Caco-2 (cell line): Measurements from ENCODE around the gene PRPSAP2. TPM values are rescaled to one million over a fixed set of nuclear protein-coding genes. Genes with fewer than 3 reads are reported as not detected.

Experiments
- BruUV-seq: library from RNA; stranded (reverse); fragments of 400-500 nt; replicated peaks from 2 replicates; lab custom pipeline; 2021; lab: Mats Ljungman, UMichigan
- CTCF ChIA-PET: fragments of 300-600 bp; sonication (Branson Sonifier 250); formaldehyde crosslinking; loops from one replicate; lab custom pipeline; 2022; ENCODE audit warnings: antibody characterized with exemption; lab: Charles Lee
- POLR2A ChIA-PET: fragments of 300-600 bp; sonication (Branson Sonifier 250); formaldehyde crosslinking; loops from one replicate; lab custom pipeline; 2022; ENCODE audit warnings: antibody characterized with exemption; lab: Charles Lee
- DNase-seq, 2 experiments: peaks; one replicate each; pipeline versions ENCODE4 v3.0.0 to v3.0.0-alpha.2; 2020 to 2022
- H3K27me3 ChIP-seq: replicated peaks from 2 replicates; pipeline ENCODE4 v1.6.0; 2011; ENCODE audit warnings: low read length; ENCODE audit not compliant: control insufficient read depth, insufficient read depth
- H3K36me3 ChIP-seq: 2 replicates; pipeline ENCODE4 v1.5.1; 2011; ENCODE audit warnings: low read length; ENCODE audit not compliant: control insufficient read depth, insufficient read depth
- H3K4me1 ChIP-seq: fragments of 250-450 bp; sonication (Bioruptor Pico); 2 replicates; pipeline ENCODE4 v1.5.1; 2020; ENCODE audit warnings: mild to moderate bottlenecking
- H3K4me3 ChIP-seq: 2 replicates; pipeline ENCODE4 v1.5.1; 2011; ENCODE audit warnings: low read depth, mild to moderate bottlenecking, control low read depth, low read length
- H3K9me3 ChIP-seq: fragments of 250-450 bp; sonication (Bioruptor Pico); 2 replicates; pipeline ENCODE4 v1.5.1; 2020; ENCODE audit warnings: mild to moderate bottlenecking, moderate library complexity
- H3K27ac Mint-ChIP-seq: one replicate; pipeline ENCODE4 v1.8.0; 2022; ENCODE audit warnings: mixed read lengths; ENCODE audit not compliant: unreplicated experiment
- H3K27me3 Mint-ChIP-seq: one replicate; pipeline ENCODE4 v1.8.0; 2022; ENCODE audit warnings: mixed read lengths; ENCODE audit not compliant: insufficient read depth, unreplicated experiment
- H3K36me3 Mint-ChIP-seq: one replicate; pipeline ENCODE4 v1.8.0; 2022; ENCODE audit warnings: mild to moderate bottlenecking, mixed read lengths; ENCODE audit not compliant: insufficient read depth, unreplicated experiment
- H3K4me1 Mint-ChIP-seq: one replicate; pipeline ENCODE4 v1.8.0; 2022; ENCODE audit warnings: low read depth, mixed read lengths; ENCODE audit not compliant: unreplicated experiment
- H3K4me3 Mint-ChIP-seq: one replicate; pipeline ENCODE4 v1.8.0; 2022; ENCODE audit warnings: mild to moderate bottlenecking, moderate library complexity, mixed read lengths; ENCODE audit not compliant: unreplicated experiment
- H3K9me3 Mint-ChIP-seq: one replicate; pipeline ENCODE4 v1.8.0; 2022; ENCODE audit warnings: mixed read lengths; ENCODE audit not compliant: unreplicated experiment
- CTCF ChIP-seq, 2 experiments: fragments of 200-600 bp in 1 of 2; IDR thresholded peaks; 1 replicate in 1 of 2; 2 replicates in 1 of 2; pipeline versions ENCODE4 v1.5.1 to v1.8.0; 2011 to 2022; ENCODE audit warnings: antibody characterized with exemption in 1 of 2, control low read depth in 1 of 2, inconsistent platforms in 1 of 2, low read depth in 1 of 2, low read length in 1 of 2, mild to moderate bottlenecking in 1 of 2, moderate library complexity in 1 of 2; ENCODE audit not compliant: insufficient read depth in 1 of 2, severe bottlenecking in 1 of 2, unreplicated experiment in 1 of 2
- intact Hi-C: fragments of 100-400 bp; cut with micrococcal nuclease; formaldehyde crosslinking; loops from one replicate; pipeline ENCODE4 v1.10.0; 2022; ENCODE audit not compliant: unreplicated experiment
- total RNA-seq: library from RNA; stranded (reverse); gene quantifications from 2 replicates; pipeline ENCODE4 v1.2.3, GENCODE V29; 2022

Gene PRPSAP2
- total RNA-seq, 1 experiment from 2014 or later = 49.0 TPM

DNA sequence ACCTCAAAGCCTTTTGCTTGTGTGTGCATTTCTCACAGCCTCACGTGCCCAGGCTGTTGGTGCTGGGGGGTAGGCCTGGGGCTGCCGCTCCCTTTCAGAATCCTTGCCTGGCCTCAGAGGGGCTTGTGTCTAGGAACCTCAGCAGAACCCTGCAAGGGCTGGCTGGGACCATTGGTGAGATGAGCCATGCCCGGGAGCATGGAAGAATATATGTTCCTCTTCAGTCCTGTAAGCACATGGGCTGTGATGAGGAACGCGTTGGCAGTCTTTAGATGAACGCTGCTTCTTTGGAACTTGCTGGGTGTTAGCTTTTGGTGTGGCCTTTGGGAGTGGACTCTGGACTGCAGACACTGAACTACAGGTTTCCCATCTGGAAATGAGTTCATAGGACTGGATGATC lies 62.0 kb downstream of the PRPSAP2 start:
- intact Hi-C loops = no loop called here
- Histone ChIP-seq H3K9me3 (no peaks in the 10 kb centered on the region), H3K4me3 (no peak overlapping the region), H3K4me1 (peaks cover 8% of the 10 kb centered on the region; the same call in 1 of the 2 replicates), H3K36me3 (peaks cover 3% of the 10 kb centered on the region; the same call in 1 of the 2 replicates), H3K27me3 (no peaks in the 10 kb centered on the region)
- peaks cover 11% of the 10 kb centered on the region for H3K4me1 Mint-ChIP-seq
- H3K9me3 Mint-ChIP-seq = no peaks in the 10 kb centered on the region
- DNase-seq = peak in 1 of 2 experiments; percentile 24
- POLR2A ChIA-PET = no interaction called here
- no peak for TF ChIP-seq CTCF (IDR thresholded peaks at IDR 0.05; ENCODE audit: insufficient read depth in 1 of 2, low read depth in 1 of 2, low read length in 1 of 2, severe bottlenecking in 1 of 2, unreplicated experiment in 1 of 2)
- peaks cover 48% of the 10 kb centered on the region for H3K36me3 Mint-ChIP-seq
- peak overlapping the region; percentile 40 for H3K27ac Mint-ChIP-seq
- BruUV-seq = no TSS peak
- no peaks in the 10 kb centered on the region for H3K27me3 Mint-ChIP-seq
- CTCF ChIA-PET = interaction anchor here (0.5 kb wide), 1 partner anchor 178 kb away, joined by 3 read pairs; no protein-coding TSS in a partner anchor
- H3K4me3 Mint-ChIP-seq = no peak overlapping the region

- Mint-ChIP-seq H3K4me1 (peaks cover 17% of the 10 kb centered on the region), H3K9me3 (no peaks in the 10 kb centered on the region), H3K27ac (no peak overlapping the region), H3K4me3 (no peak overlapping the region), H3K27me3 (no peaks in the 10 kb centered on the region), H3K36me3 (peaks cover 48% of the 10 kb centered on the region)
- no peaks in the 10 kb centered on the region for H3K9me3 ChIP-seq
- peaks cover 8% of the 10 kb centered on the region; the same call in 1 of the 2 replicates for H3K4me1 ChIP-seq
- no peak overlapping the region for H3K4me3 ChIP-seq
- no peaks in the 10 kb centered on the region for H3K27me3 ChIP-seq
- no peak for DNase-seq
- BruUV-seq = no TSS peak
- POLR2A ChIA-PET = no interaction called here
- peaks cover 2% of the 10 kb centered on the region; the same call in 1 of the 2 replicates for H3K36me3 ChIP-seq
- CTCF ChIA-PET = interaction anchor here (0.5 kb wide), 1 partner anchor 1619 kb away, joined by 4 read pairs; no protein-coding TSS in a partner anchor
- intact Hi-C loops = no loop called here
- no peak for TF ChIP-seq CTCF (IDR thresholded peaks at IDR 0.05; ENCODE audit: insufficient read depth in 1 of 2, low read depth in 1 of 2, low read length in 1 of 2, severe bottlenecking in 1 of 2, unreplicated experiment in 1 of 2)
Observed at GRCh38 chr17:18920911-18921441, 63.0 kb downstream of the PRPSAP2 start.

DNA sequence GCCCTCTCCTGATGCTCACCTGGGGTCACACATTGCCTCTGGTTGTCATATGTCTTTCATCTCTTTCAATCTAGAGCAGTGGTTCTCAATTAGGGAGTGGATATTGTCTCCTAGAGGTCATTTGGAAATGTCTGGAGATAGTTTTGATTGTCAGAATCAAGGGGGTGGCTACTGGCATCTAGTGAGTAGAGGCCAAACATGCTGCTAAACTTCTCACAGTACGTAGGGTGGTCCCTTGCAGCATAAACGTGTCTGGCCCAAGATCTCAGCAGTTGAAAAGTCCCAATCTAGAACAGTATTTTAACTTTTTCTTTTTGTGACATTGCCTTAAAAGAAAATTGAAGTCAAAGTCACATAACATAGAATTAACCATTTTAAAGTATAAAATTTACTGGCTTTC lies 63.6 kb downstream of the PRPSAP2 start:
- H3K4me1 ChIP-seq = peaks cover 8% of the 10 kb centered on the region; the same call in 1 of the 2 replicates
- no TSS peak for BruUV-seq
- H3K27me3 Mint-ChIP-seq = no peaks in the 10 kb centered on the region
- intact Hi-C loops = no loop called here
- ChIA-PET CTCF (no interaction called here), POLR2A (no interaction called here)
- DNase-seq = no peak
- H3K4me1 Mint-ChIP-seq = peaks cover 17% of the 10 kb centered on the region
- H3K4me3 Mint-ChIP-seq = no peak overlapping the region
- H3K9me3 ChIP-seq = no peaks in the 10 kb centered on the region
- no peaks in the 10 kb centered on the region for H3K9me3 Mint-ChIP-seq
- TF ChIP-seq CTCF (IDR thresholded peaks at IDR 0.05; ENCODE audit: insufficient read depth in 1 of 2, low read depth in 1 of 2, low read length in 1 of 2, severe bottlenecking in 1 of 2, unreplicated experiment in 1 of 2) = no peak
- H3K36me3 Mint-ChIP-seq = peaks cover 42% of the 10 kb centered on the region
- no peak overlapping the region for H3K4me3 ChIP-seq
- no peaks in the 10 kb centered on the region for H3K27me3 ChIP-seq
- peaks cover 2% of the 10 kb centered on the region; the same call in 1 of the 2 replicates for H3K36me3 ChIP-seq
- H3K27ac Mint-ChIP-seq = no peak overlapping the region
